PC-9 (cell line): ENCODE data around the gene C16orf82.

Source experiments
- CTCF ChIP-seq: fragments of 200-600 bp; sonication (generic); conservative IDR thresholded peaks from 2 replicates; pipeline ENCODE4 v1.6.1; 2017; ENCODE audit warnings: mixed run types, antibody characterized with exemption, mild to moderate bottlenecking, moderate library complexity
- EZH2 ChIP-seq: fragments of 200-600 bp; sonication (generic); IDR thresholded peaks from 2 replicates; pipeline ENCODE4 v1.8.0; 2017; ENCODE audit warnings: antibody characterized with exemption, low read depth

GRCh38 chr16:27049117-27049516 is 17.6 kb upstream of the C16orf82 start:
- TF ChIP-seq CTCF, result no peak
- no peak for TF ChIP-seq EZH2
